ENCODE data around the gene ZHX3.

Gene ZHX3

GRCh38 chr20:41225091-41225490 is 92.4 kb downstream of the ZHX3 start:
- DNase-seq (ENCODE audit: low read depth in 2 of 2, low spot score in 1 of 2) = no peak

GRCh38 chr20:41224281-41224680 is 93.2 kb downstream of the ZHX3 start:
- DNase-seq (ENCODE audit: low read depth in 2 of 2, low spot score in 1 of 2) = no peak

- no peak for DNase-seq (ENCODE audit: low read depth in 2 of 2, low spot score in 1 of 2)
Measured at GRCh38 chr20:41223112-41223511, 94.4 kb downstream of the ZHX3 start.

- DNase-seq (ENCODE audit: low read depth in 2 of 2, low spot score in 1 of 2) = no peak
Measured at GRCh38 chr20:41222703-41223102, 94.8 kb downstream of the ZHX3 start.

GRCh38 chr20:41222296-41222695 is 95.2 kb downstream of the ZHX3 start:
- no peak for DNase-seq (ENCODE audit: low read depth in 2 of 2, low spot score in 1 of 2)

- DNase-seq (ENCODE audit: low read depth in 2 of 2, low spot score in 1 of 2) = no peak
Measured at GRCh38 chr20:41221614-41222218, 95.8 kb downstream of the ZHX3 start.

GRCh38 chr20:41219824-41220223 is 97.7 kb downstream of the ZHX3 start:
- no peak for DNase-seq (ENCODE audit: low read depth in 2 of 2, low spot score in 1 of 2)

- no peak for DNase-seq (ENCODE audit: low read depth in 2 of 2, low spot score in 1 of 2)
Measured at GRCh38 chr20:41218466-41218865, 99.1 kb downstream of the ZHX3 start.

- no peak for DNase-seq (ENCODE audit: low read depth in 2 of 2, low spot score in 1 of 2)
Measured at GRCh38 chr20:41217422-41217821, 100.1 kb downstream of the ZHX3 start.

- DNase-seq (ENCODE audit: low read depth in 2 of 2, low spot score in 1 of 2) = no peak
Measured at GRCh38 chr20:41214666-41215065, 102.9 kb downstream of the ZHX3 start.

GRCh38 chr20:41214202-41214601 is 103.3 kb downstream of the ZHX3 start:
- no peak for DNase-seq (ENCODE audit: low read depth in 2 of 2, low spot score in 1 of 2)

GRCh38 chr20:41213150-41213820 is 104.2 kb downstream of the ZHX3 start:
- no peak for DNase-seq (ENCODE audit: low read depth in 2 of 2, low spot score in 1 of 2)

GRCh38 chr20:41205313-41205712 is 112.2 kb downstream of the ZHX3 start:
- no peak for DNase-seq (ENCODE audit: low read depth in 2 of 2, low spot score in 1 of 2)

- no peak for DNase-seq (ENCODE audit: low read depth in 2 of 2, low spot score in 1 of 2)
Measured at GRCh38 chr20:41204304-41205265, 112.9 kb downstream of the ZHX3 start.

GRCh38 chr20:41203660-41204059 is 113.9 kb downstream of the ZHX3 start:
- no peak for DNase-seq (ENCODE audit: low read depth in 2 of 2, low spot score in 1 of 2)

- DNase-seq (ENCODE audit: low read depth in 2 of 2, low spot score in 1 of 2) = no peak
Measured at GRCh38 chr20:41202426-41202825, 115.1 kb downstream of the ZHX3 start.

- no peak for DNase-seq (ENCODE audit: low read depth in 2 of 2, low spot score in 1 of 2)
Measured at GRCh38 chr20:41201760-41202159, 115.8 kb downstream of the ZHX3 start.

GRCh38 chr20:41200446-41201202 is 116.9 kb downstream of the ZHX3 start:
- no peak for DNase-seq (ENCODE audit: low read depth in 2 of 2, low spot score in 1 of 2)

GRCh38 chr20:41198443-41198842 is 119.1 kb downstream of the ZHX3 start:
- DNase-seq (ENCODE audit: low read depth in 2 of 2, low spot score in 1 of 2) = no peak

GRCh38 chr20:41196653-41197225 is 120.8 kb downstream of the ZHX3 start:
- DNase-seq (ENCODE audit: low read depth in 2 of 2, low spot score in 1 of 2) = no peak

GRCh38 chr20:41192575-41192974 is 125.0 kb downstream of the ZHX3 start:
- no peak for DNase-seq (ENCODE audit: low read depth in 2 of 2, low spot score in 1 of 2)
